ENCODE data around the gene AK9.
"Not testable (repeated sequence)": the region's sequence is repeated elsewhere in the genome, so short reads cannot be mapped to it uniquely, and the experiment has no call there.

The AK9 gene

DNA sequence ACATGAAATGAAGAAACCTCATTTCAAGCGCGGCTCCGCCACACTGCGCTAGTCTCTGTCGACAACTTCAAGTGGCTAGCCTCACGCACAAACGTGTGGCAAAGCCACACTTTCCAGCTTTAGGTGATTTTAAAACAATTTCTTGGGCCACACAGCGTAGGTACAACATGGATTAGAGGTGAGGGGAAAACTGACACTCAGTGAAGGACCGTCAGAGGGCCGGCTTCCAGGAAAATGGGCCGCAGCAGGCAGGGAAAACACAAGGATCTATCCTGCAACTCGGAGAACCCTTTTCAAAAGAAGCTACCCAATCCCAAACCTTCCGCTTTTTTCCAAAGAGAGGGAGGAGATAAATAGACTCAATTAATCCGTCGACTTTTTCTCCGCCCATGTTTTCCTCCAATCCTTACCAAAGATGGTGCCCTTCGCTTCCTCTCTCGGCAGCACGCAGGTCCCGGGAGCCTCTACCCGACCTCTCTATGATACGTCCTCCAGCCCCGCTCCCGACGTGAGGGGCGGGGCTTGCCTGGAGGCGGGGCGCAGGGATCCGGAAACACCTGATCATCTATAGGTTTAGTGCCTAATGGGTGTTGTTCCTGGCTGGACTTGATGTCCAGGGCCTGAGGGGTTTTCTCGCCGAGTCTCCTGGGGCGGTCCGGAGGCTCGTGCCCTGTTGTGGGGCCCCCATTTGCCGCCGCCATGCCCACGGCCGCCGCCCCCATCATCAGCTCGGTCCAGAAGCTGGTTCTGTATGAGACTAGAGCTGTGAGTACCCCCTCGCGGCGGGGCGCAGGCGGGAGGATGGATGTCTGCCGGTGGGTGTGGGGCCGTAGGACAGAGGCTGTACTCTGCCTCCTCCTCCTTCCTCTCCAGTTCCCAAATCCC lies at the start of gene AK9, which contains the start of gene FIG4:
Gene AK9, minus strand, starts transcription at position 466 of the 885 bp plus-strand sequence. CDS start 15,457 bp downstream, outside the sequence.
Gene FIG4, plus strand, starts transcription at position 560 of the 885 bp plus-strand sequence. Its CDS starts 140 bp downstream, at position 700.
- peak; percentile 94 to 96 for DNase-seq

- no peak for DNase-seq
Observed at GRCh38 chr6:109740787-109741186, 49.8 kb upstream of the AK9 start.

DNA sequence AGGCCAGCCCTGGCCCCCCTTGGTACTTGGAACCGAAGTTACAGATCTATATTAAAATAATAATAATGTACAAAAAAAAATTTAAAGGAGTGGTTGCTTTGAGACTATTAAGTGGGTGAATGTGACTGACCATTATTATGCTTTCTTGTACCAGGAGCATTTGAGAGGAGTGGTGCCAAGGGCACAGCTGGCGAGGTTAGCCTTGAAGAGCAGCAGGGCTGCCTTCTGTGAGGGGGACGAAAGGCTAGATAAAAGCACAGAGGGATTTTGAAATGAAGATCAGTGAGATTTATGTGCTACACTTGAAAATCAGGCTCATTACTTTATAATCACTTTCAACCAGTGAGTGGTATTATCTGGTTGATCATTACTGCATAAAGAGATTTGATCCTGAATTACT lies 48.7 kb upstream of the AK9 start:
- DNase-seq, result no peak

GRCh38 chr6:109738667-109739066 lies 47.7 kb upstream of the AK9 start:
- DNase-seq, result no peak

- DNase-seq, result no peak
Observed at GRCh38 chr6:109738255-109738654, 47.3 kb upstream of the AK9 start.

DNA sequence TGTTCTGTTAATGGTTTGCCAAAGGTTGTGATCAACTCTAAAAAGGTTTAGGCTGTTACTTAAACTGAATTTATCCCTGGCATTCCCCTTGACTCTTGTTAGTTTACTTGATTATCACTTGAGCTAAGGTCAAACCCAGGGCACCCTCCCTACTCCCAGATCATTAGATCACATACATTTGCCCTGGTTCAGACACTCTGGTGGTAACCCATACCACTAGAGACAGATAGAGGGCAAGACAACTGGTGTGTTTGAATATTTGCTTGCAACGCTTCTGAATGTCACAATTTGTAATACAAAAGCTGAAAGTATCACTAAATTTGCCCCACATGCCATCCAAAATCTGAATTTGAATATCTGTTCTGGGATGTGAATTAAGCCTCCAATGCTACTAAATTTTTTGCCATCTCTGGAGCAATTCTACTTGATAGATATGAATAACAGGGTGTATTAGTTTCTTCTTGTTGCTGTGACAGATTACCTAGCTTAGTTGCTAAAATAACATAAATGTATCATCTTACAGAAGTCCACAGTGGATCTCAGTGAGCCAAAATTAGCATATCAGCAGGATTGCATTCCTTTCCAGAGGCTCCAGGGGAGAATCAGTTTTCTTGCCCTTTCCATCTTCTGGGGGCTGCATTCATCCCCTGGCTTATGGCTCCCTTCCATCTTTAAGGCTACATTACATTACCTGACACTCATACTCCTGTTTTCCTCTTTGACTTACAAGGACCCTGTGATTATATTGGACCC lies 45.4 kb upstream of the AK9 start:
- DNase-seq, result no peak

- not testable (repeated sequence) for DNase-seq
Observed at GRCh38 chr6:109725250-109725649, 34.2 kb upstream of the AK9 start.

GRCh38 chr6:109722564-109723254 lies 31.7 kb upstream of the AK9 start:
- no peak for DNase-seq

DNA sequence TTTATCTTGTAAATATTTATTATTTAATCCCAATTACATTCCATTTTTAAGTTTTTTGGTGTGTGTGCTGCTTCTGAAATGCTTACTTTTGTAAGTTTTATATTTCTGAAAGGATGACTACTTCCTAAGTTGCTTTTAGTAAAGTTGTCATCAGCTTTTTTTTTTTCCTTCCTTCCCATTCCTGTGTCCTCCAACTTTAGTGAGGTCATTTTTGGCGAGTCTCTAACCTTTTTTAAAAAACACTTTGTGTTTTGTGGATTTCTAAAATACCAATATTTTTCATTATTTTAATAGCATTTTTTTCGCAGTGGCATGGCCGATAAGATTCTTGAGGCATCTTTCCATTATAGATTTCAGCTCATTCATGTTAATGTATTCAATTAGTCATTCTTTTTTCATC lies 31.0 kb upstream of the AK9 start:
- no peak for DNase-seq

DNA sequence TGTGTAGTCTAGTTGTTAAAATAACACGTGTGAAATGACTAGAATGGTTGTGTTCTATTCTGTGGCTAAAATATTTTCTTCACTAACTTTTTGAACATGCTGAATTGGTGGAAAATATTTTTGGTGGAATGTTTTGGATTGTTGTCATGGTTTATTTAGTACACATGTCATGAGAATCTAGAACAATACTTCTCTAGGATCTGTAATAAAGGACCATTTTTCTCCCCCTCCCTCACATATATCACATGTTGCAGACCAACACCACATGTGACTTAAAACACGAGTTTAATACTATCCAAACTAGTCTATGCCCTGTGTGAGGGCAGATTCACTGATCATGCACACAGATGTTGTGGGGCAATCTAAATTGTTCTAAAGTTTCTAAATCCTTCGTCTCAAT lies 29.3 kb upstream of the AK9 start:
- no peak for DNase-seq

- no peak for DNase-seq
Observed at GRCh38 chr6:109718991-109719390, 28.0 kb upstream of the AK9 start.

GRCh38 chr6:109717971-109718370 lies 27.0 kb upstream of the AK9 start:
- DNase-seq, result no peak

DNA sequence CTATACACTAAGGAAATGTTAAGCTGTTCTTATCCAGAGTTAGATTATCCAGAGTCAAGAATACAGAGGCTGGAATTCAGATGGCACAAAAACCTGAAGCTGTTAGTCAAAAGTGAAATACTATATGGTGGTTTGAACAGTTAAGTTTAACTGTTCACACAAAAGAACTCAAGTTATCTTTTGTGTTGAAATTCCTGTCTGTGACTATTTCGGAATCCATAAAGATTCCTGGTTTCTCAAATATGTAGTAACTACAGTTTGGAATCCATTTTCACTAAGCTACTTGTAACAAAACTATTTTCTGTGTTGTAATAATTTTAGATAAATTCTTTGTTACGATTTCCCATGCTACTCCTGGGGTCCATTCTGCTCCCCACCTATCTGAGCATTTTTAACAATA lies 24.6 kb upstream of the AK9 start:
- no peak for DNase-seq

DNA sequence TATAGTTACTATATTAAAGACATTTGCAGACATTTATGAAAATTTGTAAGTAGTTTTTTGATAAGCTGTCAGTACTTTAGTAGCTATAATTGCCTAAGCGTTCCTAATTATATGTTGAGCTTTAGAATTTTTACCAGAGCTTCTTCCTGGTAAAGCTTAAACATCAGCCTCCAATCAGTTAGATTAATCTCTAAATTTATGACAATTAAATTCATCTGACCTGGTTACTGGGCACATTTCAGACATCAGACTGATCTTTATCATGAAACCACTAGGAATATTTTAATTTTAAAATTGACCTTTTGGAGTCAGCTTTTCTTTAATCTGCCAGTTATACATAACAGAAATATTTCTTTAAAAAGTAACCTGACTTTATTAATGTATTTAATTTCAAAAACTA lies 23.6 kb upstream of the AK9 start:
- no peak for DNase-seq

GRCh38 chr6:109714166-109714565 lies 23.2 kb upstream of the AK9 start:
- DNase-seq, result no peak

GRCh38 chr6:109713097-109713496 lies 22.1 kb upstream of the AK9 start:
- no peak for DNase-seq

GRCh38 chr6:109708099-109708498 lies 17.1 kb upstream of the AK9 start:
- not testable (repeated sequence) for DNase-seq

DNA sequence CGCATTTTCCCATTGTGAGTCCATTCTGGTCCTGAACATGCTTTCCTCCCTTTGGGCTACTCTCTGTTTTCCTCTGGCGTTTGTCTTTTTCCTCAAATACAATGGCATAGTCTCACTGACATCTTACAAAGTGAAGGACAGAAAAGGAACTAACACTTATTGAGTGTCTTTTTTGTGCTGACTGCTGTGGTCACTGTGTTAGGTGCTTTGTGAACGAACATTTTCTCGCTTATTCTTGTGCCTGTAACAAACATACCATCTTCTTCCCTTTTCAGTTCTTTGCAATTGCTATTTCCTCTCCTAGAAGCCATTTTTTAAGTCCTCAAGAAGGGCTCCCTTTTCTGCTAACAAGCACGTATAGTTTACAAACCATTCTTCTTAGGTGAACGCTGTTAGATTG lies 15.5 kb upstream of the AK9 start:
- DNase-seq, result no peak

GRCh38 chr6:109705258-109705657 lies 14.3 kb upstream of the AK9 start:
- DNase-seq, result peak; percentile 80 to 93

- no peak for DNase-seq
Observed at GRCh38 chr6:109702791-109703190, 11.8 kb upstream of the AK9 start.

DNA sequence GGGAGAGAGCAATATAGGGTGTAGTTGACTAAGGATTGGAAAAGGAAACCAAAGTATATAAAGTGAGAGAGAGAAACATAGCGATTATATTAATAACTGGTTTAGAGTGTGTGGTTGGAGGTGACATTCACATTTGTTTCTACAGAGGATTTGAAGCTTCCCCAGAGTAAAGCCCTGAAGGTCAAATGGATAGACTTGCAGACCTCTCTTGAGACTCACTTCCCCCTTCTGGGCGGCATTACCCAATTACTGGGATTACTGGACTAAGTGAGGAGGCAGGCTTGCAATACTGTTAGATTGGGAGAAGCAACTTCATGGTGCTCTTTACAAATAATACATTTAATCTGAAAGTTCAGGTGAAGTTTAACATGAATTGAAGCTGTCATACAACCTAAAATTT lies 10.8 kb upstream of the AK9 start:
- DNase-seq, result no peak

- no peak for DNase-seq
Observed at GRCh38 chr6:109701221-109701620, 10.2 kb upstream of the AK9 start.

DNA sequence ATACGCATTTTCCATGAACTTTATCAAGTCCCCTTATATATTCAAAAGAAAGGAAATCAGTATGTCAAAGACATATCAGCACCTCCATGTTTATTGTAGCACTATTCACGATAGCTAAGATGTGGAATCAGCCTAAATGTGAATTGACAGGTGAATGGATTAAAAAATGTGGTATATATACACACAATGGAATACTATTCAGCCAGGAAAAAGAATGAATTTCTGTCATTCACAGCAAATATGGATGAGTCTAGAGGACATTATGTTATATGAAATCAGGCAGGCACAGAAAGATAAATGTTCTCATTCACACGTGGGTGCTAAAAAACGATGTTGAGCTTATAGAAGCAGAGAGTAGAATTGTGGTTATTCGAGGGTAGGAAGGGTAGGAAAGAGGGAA lies 5.4 kb upstream of the AK9 start:
- no peak for DNase-seq
